IPS DF 19.7 (cell line): ENCODE results near the gene VCP.

Experiments
- DNase-seq: peaks from one replicate; pipeline ENCODE4 v3.0.0-alpha.2; 2013; ENCODE audit warnings: low read depth, low spot score

Gene VCP

GRCh38 chr9:35103660-35104191 is 31.3 kb upstream of the VCP start:
- DNase-seq = no peak

- peak; percentile 95 for DNase-seq
Observed at GRCh38 chr9:35102769-35103659, 30.6 kb upstream of the VCP start, which contains the start of gene STOML2. Gene STOML2 (minus strand): TSS chr9:35103131. CDS start chr9:35103094, 37 bp downstream.

GRCh38 chr9:35102465-35102768 is 30.0 kb upstream of the VCP start:
- no peak for DNase-seq

GRCh38 chr9:35097573-35097972 is 25.1 kb upstream of the VCP start:
- DNase-seq = no peak

GRCh38 chr9:35096035-35096849 is 23.8 kb upstream of the VCP start, which contains the start of gene PIGO:
Gene PIGO (minus strand): TSS chr9:35096591. CDS start chr9:35095565, 1,026 bp downstream.
- no peak for DNase-seq

GRCh38 chr9:35091536-35091935 is 19.1 kb upstream of the VCP start:
- no peak for DNase-seq

- no peak for DNase-seq
Observed at GRCh38 chr9:35089434-35089833, 17.0 kb upstream of the VCP start.

GRCh38 chr9:35085078-35085477 is 12.7 kb upstream of the VCP start:
- DNase-seq = no peak

GRCh38 chr9:35079426-35080341 is 7.3 kb upstream of the VCP start, which contains the start of gene FANCG:
Gene FANCG (minus strand): TSS chr9:35079942. CDS start chr9:35079524, 418 bp downstream.
- peak; percentile 69 for DNase-seq

- no peak for DNase-seq
Observed at GRCh38 chr9:35079041-35079425, 6.6 kb upstream of the VCP start.

- DNase-seq = no peak
Observed at GRCh38 chr9:35078066-35078465, 5.6 kb upstream of the VCP start.

GRCh38 chr9:35076848-35077247 is 4.4 kb upstream of the VCP start:
- DNase-seq = no peak

- no peak for DNase-seq
Observed at GRCh38 chr9:35075358-35075757, 2.9 kb upstream of the VCP start.

- DNase-seq = no peak
Observed at GRCh38 chr9:35074791-35075190, 2.4 kb upstream of the VCP start.

GRCh38 chr9:35074141-35074540 is 1.7 kb upstream of the VCP start:
- DNase-seq = no peak

- DNase-seq = no peak
Observed at GRCh38 chr9:35073279-35073612, 821 bp upstream of the VCP start.

- DNase-seq = peak; percentile 40
Observed at GRCh38 chr9:35071814-35072460, 488 bp downstream of the VCP start.

- no peak for DNase-seq
Observed at GRCh38 chr9:35070823-35071813, 1.3 kb downstream of the VCP start.

- no peak for DNase-seq
Observed at GRCh38 chr9:35069020-35069419, 3.4 kb downstream of the VCP start.

GRCh38 chr9:35067056-35067455 is 5.4 kb downstream of the VCP start:
- no peak for DNase-seq
